Cardiac fibroblast (primary cell): ENCODE data around the gene KLHDC10.
"Not testable (repeated sequence)": the region's sequence is repeated elsewhere in the genome, so short reads cannot be mapped to it uniquely, and the experiment has no call there.

Experiments used
- DNase-seq, 2 donors: peaks; one replicate each; pipeline versions ENCODE4 v3.0.0 to v3.0.0-alpha.2; 2010; ENCODE audit warnings: low read depth in 2 of 2
- H3K4me3 ChIP-seq, 2 donors: replicated peaks in 1 of 2; 1 replicate in 1 of 2; 2 replicates in 1 of 2; pipeline ENCODE4 v1.5.1; 2011; ENCODE audit warnings: low read depth in 2 of 2, low read length in 2 of 2, mild to moderate bottlenecking in 2 of 2, moderate library complexity in 1 of 2
- CTCF ChIP-seq: IDR thresholded peaks from one replicate; pipeline ENCODE4 v1.5.1; 2011; ENCODE audit warnings: low read depth, mild to moderate bottlenecking, low read length, inconsistent platforms

The KLHDC10 gene

GRCh38 chr7:130180571-130181262 lies 110.4 kb downstream of the KLHDC10 start:
- TF ChIP-seq CTCF: no peak
- peak in 1 of 2 donors; percentile 77 for DNase-seq
- H3K4me3 ChIP-seq: no peak overlapping the region

GRCh38 chr7:130181263-130181605 lies 110.9 kb downstream of the KLHDC10 start:
- H3K4me3 ChIP-seq: no peak overlapping the region
- no peak for TF ChIP-seq CTCF
- DNase-seq: no peak

- DNase-seq: peak in 1 of 2 donors; percentile 3
- no peak for TF ChIP-seq CTCF
- H3K4me3 ChIP-seq: no peak overlapping the region
Observed at GRCh38 chr7:130182990-130183389, 112.7 kb downstream of the KLHDC10 start.

- not testable (repeated sequence) for DNase-seq, H3K4me3 ChIP-seq
Observed at GRCh38 chr7:130184349-130184748, 114.0 kb downstream of the KLHDC10 start.
